CD4-positive, alpha-beta T cell treated with Interleukin-6 for 4 hours (primary cell): ENCODE measurements around the gene SLC24A3.

Experiments
- DNase-seq: peaks from one replicate; pipeline ENCODE4 v3.0.0-alpha.2; 2020; ENCODE audit warnings: mixed read lengths

SLC24A3 gene

GRCh38 chr20:19473216-19473921 is 260.9 kb downstream of the SLC24A3 start:
- DNase-seq = no peak

- DNase-seq = no peak
These were observed 261.5 kb downstream of the SLC24A3 start for GRCh38 chr20:19473922-19474286.

DNA sequence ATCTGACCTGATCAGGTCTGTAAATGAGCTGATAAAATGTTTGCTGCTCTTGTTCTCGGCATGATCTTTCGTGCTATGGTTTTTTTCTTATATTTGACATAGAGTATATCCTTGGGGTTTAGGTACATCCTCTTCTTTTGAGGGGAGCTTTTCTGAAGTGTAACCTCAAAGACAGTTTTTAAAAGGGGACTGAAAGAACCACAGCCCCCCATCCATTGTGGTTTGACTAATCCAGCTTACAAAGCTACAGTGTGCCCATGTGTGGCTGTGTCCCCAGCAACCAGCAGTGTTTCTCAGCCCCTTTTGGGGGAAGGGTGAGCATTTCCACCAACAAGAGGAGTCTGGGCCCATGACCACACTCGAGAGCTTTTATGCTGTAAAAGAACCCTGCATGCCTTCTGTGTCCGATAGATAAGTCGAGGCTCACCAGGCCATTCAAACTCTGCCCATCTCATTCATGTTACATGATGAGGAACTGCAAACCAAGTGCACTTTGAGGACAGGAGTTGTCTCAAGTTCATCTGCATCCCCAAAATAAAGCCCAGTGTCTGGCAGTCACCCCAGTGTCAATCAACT is 266.0 kb downstream of the SLC24A3 start:
- no peak for DNase-seq

DNA sequence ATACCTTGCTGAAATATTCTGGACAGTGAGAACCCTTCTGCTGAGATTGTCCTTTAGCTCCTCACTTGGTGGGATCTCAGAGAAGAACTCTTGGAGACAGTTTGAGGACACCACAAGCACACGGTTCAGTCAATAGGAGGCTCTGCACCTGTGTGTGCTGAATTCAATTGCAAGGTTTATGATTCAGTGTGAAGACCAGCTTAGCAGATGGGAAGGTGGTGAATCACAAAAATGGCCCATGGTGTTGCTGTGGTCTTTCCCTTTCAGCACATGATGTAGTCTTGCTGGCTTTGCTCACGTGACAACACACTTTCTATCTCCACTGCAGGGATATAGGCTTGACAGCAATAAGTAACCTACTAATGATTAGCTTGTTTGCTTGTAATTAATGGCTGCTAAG is 270.3 kb downstream of the SLC24A3 start:
- no peak for DNase-seq

GRCh38 chr20:19483309-19483708 is 270.9 kb downstream of the SLC24A3 start:
- DNase-seq = no peak

DNA sequence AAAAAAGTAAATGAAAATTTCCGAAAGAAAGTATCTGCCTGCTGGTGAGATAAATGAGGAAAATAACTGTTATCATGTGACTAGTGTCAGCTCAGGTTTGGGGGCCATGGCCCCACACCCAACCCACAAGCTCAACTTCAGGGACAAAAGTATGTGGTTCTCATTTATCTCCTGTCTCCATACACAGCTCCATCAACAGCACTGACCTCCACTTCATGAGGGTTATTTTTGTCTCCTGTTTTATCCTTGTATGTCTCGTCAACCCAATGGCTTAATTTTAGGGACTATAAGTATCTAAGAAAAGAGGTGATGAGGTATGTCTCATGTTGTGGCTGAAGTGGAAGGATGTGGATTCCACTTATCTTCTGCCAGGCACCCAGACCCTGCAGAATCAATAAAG is 274.0 kb downstream of the SLC24A3 start:
- DNase-seq = no peak

DNA sequence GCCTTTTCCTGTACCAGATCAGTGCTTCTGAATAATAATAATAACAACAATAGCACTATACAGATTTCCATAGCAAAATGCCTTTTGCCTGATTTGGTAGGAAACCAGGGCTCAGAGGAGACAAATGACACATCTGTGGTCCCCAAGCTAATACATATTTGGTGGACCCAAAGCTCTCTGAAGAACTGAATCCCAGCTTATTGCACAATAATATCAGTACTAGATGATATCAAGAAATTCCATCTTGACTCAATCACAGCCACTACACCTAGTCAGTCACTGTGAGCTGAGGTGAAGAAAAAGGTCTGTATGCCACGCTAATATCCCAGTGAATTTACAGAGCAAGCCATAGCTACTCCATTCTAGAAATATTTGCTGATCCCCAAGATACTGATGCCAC is 275.0 kb downstream of the SLC24A3 start:
- no peak for DNase-seq

- DNase-seq = no peak
These were observed 278.8 kb downstream of the SLC24A3 start for GRCh38 chr20:19491241-19491640.

DNA sequence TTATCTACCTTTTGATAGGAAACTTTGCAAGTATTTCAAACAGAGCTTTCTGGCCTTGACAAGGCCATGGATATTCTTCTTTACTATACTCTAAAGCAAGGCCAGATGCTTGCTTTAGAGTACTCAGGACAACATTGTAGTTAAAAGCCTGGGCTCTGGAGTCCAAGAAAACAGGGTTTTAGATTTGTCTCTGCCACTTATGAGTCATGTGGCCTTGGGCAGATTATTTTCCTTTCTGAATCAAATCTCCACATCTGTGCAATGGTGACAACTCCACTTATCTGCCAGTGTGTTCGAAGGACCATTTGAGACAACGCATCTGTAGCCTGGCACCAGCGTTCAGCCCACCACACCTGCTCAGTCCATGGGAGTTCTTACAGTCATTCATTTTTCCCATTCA is 279.7 kb downstream of the SLC24A3 start:
- DNase-seq = no peak

DNA sequence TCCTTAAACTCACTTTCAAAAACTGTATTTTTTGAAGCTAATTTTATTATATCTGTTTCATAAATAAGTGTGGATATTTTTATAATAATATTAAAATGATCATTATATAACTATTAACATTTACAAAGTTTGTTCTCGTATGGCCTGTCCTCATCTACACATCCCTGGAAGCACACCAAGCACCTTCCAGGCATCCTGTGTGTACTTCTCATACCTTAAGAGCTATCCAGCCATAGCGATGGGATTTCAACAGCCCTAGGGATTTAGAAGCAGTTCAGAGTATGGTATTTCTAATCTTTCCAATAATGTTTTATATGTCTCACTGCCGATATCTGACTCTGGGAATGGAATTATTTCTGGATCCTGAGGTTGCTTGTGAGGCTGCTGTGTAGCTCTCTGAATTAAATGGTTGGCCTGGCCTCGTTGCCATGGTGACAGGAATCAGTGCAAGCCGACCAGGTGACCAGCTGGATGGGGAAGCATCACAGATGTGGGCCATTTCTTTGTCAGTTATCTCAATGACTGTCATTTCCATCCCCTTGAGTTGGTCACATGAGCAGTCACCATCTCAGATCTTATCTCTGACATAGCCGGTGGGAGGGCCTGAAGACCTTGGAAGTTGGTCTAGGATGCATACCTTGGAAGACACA is 280.4 kb downstream of the SLC24A3 start:
- DNase-seq = no peak

DNA sequence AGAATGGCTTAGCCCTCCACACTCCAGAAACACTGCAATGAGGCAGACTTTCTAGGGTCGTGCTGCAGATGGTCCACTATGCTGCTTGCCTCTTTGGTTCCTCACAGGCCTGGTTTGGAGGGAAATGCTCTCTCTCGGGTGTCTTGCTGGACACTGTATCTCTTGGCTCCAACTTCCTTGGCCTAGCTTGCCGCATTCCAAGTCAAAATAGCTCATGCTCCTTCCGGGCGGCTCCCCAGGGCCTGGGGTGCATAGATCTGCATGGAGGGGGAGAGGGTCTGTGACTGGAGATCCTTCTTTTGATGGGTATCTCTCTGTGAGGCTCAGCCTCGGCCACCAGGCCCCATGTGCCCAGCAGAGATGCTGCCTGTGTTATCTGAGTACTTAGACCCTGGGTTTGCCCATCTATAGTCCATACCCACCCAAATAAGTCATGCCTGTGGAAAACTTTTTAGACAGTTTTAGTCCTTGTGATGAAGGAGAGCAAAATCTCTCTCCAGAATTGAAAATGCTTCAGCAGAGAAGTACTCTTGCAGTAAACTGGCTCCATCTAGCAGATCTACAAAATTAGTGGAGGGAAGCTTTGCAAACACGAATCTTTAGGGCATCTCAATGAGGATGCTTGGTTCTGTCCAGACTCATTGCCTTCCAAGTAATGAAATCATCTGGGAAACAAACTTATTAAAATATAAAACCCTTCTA is 281.5 kb downstream of the SLC24A3 start:
- no peak for DNase-seq

DNA sequence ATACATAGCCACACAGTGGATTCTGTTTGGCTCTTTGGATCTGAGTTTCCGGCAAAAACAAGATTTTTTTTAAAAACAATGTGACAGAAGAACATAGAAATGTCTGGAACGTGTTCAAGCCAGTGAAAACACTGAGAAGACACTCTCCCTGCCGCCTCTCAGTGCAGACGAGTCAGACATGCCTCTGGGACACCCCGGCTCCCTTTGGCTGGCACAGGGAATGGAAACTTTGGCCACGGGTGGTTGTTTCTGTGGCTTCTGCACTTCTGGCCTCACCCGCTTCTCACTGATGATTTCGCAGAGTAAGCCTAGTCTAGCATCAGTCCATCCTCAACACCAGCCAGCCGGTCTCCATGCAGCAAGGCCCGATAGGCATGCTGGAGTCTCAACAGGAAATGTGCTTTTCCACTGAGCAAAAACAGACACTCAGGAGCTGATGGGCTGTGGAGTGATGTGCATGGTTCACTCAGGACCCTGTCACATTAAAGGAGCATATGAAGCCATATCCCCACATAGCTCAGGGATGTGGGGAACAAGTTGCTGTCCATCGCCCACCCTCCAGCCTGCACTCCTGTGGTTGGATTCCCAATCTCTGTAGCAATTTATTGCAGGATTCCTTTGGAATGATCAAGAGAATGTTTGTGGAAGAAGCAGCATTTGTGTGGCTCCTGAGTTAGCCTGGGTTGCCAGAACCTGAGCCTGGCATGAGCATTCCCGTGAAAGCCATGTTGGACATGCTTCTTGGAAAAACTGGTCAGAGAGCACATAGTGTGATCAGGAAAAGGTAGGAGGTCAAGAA is 283.7 kb downstream of the SLC24A3 start:
- DNase-seq = no peak

- DNase-seq = no peak
These were observed 284.6 kb downstream of the SLC24A3 start for GRCh38 chr20:19497064-19497463.

GRCh38 chr20:19498756-19499155 is 286.3 kb downstream of the SLC24A3 start:
- no peak for DNase-seq

- no peak for DNase-seq
These were observed 289.2 kb downstream of the SLC24A3 start for GRCh38 chr20:19501476-19502115.

DNA sequence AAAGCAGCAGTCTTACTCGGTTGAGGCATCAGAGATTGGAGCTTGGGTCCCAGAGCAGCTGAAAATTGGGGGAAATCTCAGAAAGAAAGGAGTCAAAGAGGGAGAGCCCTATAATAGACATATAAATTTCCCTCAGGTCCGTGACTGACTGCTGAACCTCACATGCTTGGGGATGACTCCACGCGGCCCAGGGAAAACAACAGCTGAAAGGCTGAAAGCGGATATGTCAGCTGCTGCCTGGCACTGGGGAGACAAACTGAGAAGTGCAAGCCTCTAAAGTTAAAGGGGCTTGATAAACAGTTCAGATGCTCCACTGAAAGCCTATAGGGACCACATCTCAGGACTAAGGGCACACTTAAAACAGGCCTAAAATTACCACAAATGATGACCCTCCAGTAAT is 289.7 kb downstream of the SLC24A3 start:
- no peak for DNase-seq

DNA sequence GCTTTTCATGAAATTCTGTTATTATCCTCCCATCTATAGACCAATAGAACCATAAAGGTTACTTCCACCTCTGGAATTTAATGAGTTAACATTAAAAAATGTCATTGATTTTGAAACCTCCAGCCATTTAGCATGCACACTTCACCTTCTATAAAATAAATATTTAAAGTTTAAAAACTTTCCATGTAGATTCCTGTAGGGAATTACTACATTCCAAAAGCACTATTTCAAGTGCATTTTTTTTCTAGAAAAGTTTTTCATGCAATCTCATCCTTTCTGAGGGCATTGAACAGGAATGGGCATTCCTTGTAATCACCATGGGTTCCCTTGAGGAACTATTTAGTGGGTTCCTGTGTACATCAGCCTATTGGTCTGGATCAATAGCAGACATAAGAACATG is 291.8 kb downstream of the SLC24A3 start:
- no peak for DNase-seq

DNA sequence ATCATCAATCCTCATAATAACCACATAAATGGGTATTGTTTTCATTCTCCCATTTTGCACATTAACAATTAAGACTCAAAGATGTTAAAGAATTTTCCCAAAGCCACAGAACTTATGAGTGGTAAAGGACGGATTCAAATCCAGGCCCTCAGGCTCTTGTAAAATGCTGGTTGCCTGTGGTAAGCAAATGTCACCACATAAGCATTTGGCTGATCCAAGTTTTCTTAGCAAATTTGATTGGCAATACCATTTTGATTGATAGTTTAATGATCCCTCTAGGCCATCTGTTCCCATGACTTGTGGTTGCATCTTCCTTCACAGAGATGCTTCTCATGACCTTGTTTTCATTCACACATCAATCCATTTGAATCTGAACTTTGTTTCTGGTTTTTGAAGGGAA is 293.6 kb downstream of the SLC24A3 start:
- no peak for DNase-seq

DNA sequence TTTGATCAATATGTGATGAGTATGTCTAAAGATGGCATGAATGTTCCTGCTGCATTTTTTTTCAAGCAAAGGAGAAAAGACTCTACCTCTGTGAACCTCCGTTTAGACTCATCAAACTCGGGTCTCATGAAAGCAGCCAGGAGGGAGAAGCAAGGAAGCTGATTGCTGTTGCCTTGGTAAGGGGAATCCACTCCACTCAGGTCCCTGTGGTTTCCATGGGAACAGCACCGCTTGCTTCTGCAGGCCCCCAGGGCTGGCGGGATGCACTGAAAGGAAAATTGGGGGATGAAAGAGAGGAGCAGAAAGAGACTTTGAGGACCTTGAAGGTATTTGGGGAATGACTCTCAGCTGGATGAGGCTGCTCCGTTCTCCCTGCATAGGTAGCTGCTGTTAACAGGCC is 296.0 kb downstream of the SLC24A3 start:
- DNase-seq = no peak

DNA sequence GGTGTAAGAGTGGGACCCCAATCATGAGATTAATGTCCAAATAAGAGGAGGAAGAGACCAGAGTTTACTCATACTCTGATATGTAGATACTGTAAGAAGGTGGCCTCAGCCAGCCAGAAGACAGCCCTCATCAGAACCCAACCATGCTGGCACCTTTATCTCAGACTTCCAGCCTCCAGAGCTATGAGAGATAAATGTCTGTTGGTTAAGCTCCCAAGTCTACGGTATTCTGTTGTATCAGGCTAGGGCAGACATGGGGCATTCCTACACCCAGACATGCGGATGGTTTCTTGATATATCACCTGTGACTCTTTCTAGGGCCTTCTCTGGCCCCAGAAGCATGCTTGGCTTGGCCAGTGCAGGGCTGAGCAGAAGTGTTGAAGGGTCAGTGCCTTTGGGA is 298.2 kb downstream of the SLC24A3 start:
- DNase-seq = no peak

DNA sequence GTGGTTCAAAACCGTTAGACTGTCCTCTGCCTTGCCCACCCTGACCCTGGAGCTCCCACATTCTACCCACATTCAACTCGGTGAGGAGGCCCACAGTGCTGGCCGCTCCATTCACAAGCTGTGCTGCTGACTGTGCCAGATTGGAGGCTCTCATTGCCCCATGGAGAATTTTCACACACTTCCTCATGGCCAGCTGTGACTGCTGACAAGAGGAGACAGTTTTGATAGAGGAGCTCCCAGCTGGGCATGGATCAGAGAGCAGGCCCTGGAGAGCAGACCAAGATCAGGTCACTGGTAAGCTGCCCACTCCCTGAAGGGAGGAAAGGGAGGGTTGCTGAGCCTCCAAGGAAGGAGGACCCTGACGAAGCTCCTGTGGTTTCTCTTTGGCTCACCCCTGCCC is 299.5 kb downstream of the SLC24A3 start:
- no peak for DNase-seq

DNA sequence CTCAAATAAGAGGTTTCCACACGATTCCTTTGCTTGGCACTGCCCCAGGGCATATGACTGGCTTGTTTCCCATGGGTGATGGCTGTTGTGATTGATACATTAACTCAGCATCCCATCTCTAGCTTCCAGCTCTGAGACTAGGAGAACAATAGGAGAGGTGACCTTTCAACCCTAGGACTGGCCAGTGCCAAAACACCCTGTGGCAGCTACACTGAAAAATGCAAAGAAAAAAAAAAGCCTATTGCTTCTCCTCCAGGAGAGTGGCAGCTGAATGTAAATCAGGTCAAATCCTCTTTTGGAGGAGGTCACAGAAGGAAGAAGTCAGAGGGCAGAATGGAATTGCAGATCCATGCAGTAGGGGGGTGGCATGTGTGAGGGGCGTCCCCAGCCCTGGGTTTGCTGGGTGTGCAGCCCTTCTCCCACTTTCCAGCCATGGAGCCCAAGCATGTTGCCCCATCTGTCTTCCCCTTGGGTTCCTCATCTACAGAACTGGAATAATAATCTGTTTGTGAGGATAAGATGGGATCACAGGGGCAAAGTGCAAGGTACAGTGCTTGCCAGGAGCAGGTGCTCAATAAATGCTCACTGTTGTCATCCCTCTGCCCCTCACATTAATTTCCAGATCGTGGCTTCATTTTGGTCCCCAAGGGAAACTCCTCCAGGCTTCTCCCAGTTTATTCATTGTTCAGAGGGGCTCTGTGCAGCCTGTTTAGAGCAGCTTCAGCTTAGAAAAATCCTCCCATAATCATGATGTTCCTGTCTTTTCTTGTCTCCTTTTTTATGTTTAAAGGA is 300.6 kb downstream of the SLC24A3 start:
- no peak for DNase-seq
